Measurements from ENCODE around the gene ZFPM1.

The ZFPM1 gene

DNA sequence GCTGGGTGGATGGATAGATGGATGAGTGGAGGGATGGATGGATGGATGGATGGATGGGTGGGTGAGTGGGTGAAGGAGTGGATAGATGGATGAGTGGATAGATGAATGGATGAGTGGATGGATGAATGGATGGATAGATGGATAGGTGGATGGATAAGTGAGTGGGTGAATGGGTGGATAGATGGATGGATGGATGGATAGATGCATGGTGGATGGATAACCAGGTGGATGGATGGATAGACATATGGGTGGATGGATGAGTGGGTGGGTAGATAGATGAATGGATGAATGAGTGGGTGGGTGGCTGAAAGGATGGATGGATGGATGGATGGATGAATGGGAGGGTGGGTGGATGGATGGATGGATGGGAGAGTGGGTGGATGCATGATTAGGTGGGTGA lies 66.2 kb downstream of the ZFPM1 start:
- Histone ChIP-seq H3K36me3 (replicated peaks in 1 of 2; ENCODE audit: control insufficient read depth in 2 of 2, insufficient read depth in 2 of 2, low read length in 2 of 2) (no peaks in the 10 kb centered on the region), H2AK5ac (ENCODE audit: low read depth, low read length) (no peak overlapping the region), H3K4me1 (ENCODE audit: control insufficient read depth in 2 of 2, insufficient read depth in 1 of 2, low read depth in 1 of 2, low read length in 2 of 2) (peaks cover 7 to 13% of the 10 kb centered on the region in 2 donors), H3K4ac (ENCODE audit: low read length) (no peak overlapping the region), H3K23ac (ENCODE audit: low read depth, low read length, poor library complexity) (no peak overlapping the region), H4K8ac (ENCODE audit: low read depth, low read length) (peak overlapping the region; percentile 43), H3K9ac (ENCODE audit: low read depth, low read length, poor library complexity) (no peak overlapping the region), H2BK120ac (ENCODE audit: low read depth, low read length) (no peak overlapping the region), H3K18ac (ENCODE audit: low read length) (no peak overlapping the region), H3K4me3 (ENCODE audit: low read length in 2 of 2) (no peak overlapping the region), H4K91ac (ENCODE audit: low read depth, low read length, poor library complexity) (no peak overlapping the region), H3K79me1 (ENCODE audit: low read depth, low read length) (peaks cover 2% of the 10 kb centered on the region), H3K14ac (ENCODE audit: low read length) (no peak overlapping the region), H2BK12ac (ENCODE audit: low read length) (no peak overlapping the region), H3K27ac (replicated peaks; ENCODE audit: low read length) (no peak overlapping the region), H2AFZ (ENCODE audit: low read length) (no peak overlapping the region), H2BK5ac (ENCODE audit: low read length) (no peak overlapping the region), H3K27me3 (ENCODE audit: control insufficient read depth in 3 of 3, insufficient read depth in 3 of 3, low read depth in 1 of 3, low read length in 3 of 3) (no peaks in the 10 kb centered on the region), H3K9me3 (replicated peaks in 1 of 2; ENCODE audit: control insufficient read depth in 2 of 2, insufficient read depth in 1 of 2, low read depth in 1 of 2, low read length in 2 of 2) (no peaks in the 10 kb centered on the region), H3K4me2 (ENCODE audit: insufficient read depth, low read length, poor library complexity, severe bottlenecking) (no peak overlapping the region), H2BK15ac (ENCODE audit: low read length) (no peak overlapping the region)
- no peak for DNase-seq (ENCODE audit: low spot score)

DNA sequence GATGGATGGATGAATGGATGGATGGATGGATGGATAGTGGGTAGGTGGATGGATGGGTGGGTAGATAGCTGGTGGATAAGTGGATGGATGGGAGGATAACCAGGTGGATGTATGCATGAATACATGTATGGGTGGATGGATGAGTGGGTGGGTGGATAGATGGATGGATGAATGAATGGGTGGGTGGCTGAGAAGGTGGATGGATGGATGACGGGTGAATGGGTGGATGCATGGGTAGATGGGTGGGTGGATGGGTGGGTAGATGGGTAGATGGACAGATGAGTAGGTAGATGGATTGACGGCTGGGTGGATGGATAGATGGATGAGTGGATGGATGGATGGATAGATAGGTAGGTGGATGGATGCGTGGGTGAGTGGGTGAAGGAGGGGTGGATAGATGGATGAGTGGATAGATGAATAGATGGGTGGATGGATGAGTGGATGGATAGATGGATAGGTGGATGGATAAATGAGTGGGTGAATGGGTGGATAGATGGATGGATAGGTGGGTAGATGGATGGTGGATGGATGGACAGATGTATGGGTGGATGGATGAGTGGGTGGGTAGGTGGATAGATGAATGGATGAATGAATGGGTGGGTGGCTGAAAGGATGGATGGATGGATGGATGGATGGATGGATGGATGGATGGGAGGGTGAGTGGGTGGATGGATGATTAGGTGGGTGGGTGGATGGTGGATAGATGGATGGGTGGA lies 67.0 kb downstream of the ZFPM1 start:
- Histone ChIP-seq H3K4me1 (ENCODE audit: control insufficient read depth in 2 of 2, insufficient read depth in 1 of 2, low read depth in 1 of 2, low read length in 2 of 2) (peaks cover 7 to 10% of the 10 kb centered on the region in 2 donors), H4K8ac (ENCODE audit: low read depth, low read length) (peak overlapping the region; percentile 17), H2BK5ac (ENCODE audit: low read length) (no peak overlapping the region), H3K9me3 (replicated peaks in 1 of 2; ENCODE audit: control insufficient read depth in 2 of 2, insufficient read depth in 1 of 2, low read depth in 1 of 2, low read length in 2 of 2) (no peaks in the 10 kb centered on the region), H3K36me3 (replicated peaks in 1 of 2; ENCODE audit: control insufficient read depth in 2 of 2, insufficient read depth in 2 of 2, low read length in 2 of 2) (no peaks in the 10 kb centered on the region), H3K18ac (ENCODE audit: low read length) (no peak overlapping the region), H4K91ac (ENCODE audit: low read depth, low read length, poor library complexity) (no peak overlapping the region), H2AK5ac (ENCODE audit: low read depth, low read length) (no peak overlapping the region), H3K4me3 (ENCODE audit: low read length in 2 of 2) (no peak overlapping the region), H2BK120ac (ENCODE audit: low read depth, low read length) (no peak overlapping the region), H2BK12ac (ENCODE audit: low read length) (no peak overlapping the region), H2AFZ (ENCODE audit: low read length) (no peak overlapping the region), H3K4ac (ENCODE audit: low read length) (no peak overlapping the region), H3K79me1 (ENCODE audit: low read depth, low read length) (peaks cover 2% of the 10 kb centered on the region), H3K27me3 (ENCODE audit: control insufficient read depth in 3 of 3, insufficient read depth in 3 of 3, low read depth in 1 of 3, low read length in 3 of 3) (no peaks in the 10 kb centered on the region), H3K23ac (ENCODE audit: low read depth, low read length, poor library complexity) (no peak overlapping the region), H3K27ac (replicated peaks; ENCODE audit: low read length) (no peak overlapping the region), H3K4me2 (ENCODE audit: insufficient read depth, low read length, poor library complexity, severe bottlenecking) (no peak overlapping the region), H3K14ac (ENCODE audit: low read length) (no peak overlapping the region), H3K9ac (ENCODE audit: low read depth, low read length, poor library complexity) (no peak overlapping the region), H2BK15ac (ENCODE audit: low read length) (no peak overlapping the region)
- no peak for DNase-seq (ENCODE audit: low spot score)
- WGBS, 2 donors (ENCODE audit: extremely low coverage in 2 of 2, insufficient read length in 2 of 2, insufficient replicate concordance in 1 of 2): 100% methylated on average over 1 of the region's 3 CpGs; no CpG with 5 or more reads in 1 of the 2 donors

DNA sequence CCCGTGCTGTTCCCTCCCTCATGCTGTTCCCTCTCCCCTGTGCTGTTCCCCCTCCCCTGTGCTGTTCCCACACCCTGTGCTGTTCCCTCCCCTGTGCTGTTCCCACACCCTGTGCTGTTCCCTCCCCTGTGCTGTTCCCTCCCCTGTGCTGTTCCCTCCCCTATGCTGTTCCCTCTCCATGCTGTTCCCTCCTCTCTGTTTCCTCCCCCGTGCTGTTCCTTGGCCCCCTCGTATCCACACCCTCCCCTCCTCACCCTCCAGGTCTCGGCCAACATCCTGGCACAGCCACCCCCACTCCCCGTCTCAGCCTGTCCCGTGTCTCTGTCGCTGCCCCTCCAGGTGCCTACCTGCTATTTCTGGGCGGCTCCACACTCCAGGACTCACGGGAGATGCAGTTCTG lies 68.6 kb downstream of the ZFPM1 start:
- DNase-seq (ENCODE audit: low spot score): no peak
- Histone ChIP-seq H3K4me3 (ENCODE audit: low read length in 2 of 2) (peak overlapping the region in 1 of 2 donors; percentile 0), H3K23ac (ENCODE audit: low read depth, low read length, poor library complexity) (peak overlapping the region; percentile 97), H2BK120ac (ENCODE audit: low read depth, low read length) (no peak overlapping the region), H2BK15ac (ENCODE audit: low read length) (no peak overlapping the region), H2BK12ac (ENCODE audit: low read length) (no peak overlapping the region), H3K14ac (ENCODE audit: low read length) (peak overlapping the region; percentile 17), H3K18ac (ENCODE audit: low read length) (peak overlapping the region; percentile 2), H3K4me2 (ENCODE audit: insufficient read depth, low read length, poor library complexity, severe bottlenecking) (peak overlapping the region; percentile 11), H3K27me3 (ENCODE audit: control insufficient read depth in 3 of 3, insufficient read depth in 3 of 3, low read depth in 1 of 3, low read length in 3 of 3) (no peaks in the 10 kb centered on the region), H3K4ac (ENCODE audit: low read length) (no peak overlapping the region), H4K91ac (ENCODE audit: low read depth, low read length, poor library complexity) (no peak overlapping the region), H3K79me1 (ENCODE audit: low read depth, low read length) (peaks cover 2% of the 10 kb centered on the region), H2AFZ (ENCODE audit: low read length) (no peak overlapping the region), H2BK5ac (ENCODE audit: low read length) (no peak overlapping the region), H3K4me1 (ENCODE audit: control insufficient read depth in 2 of 2, insufficient read depth in 1 of 2, low read depth in 1 of 2, low read length in 2 of 2) (peaks cover 5 to 14% of the 10 kb centered on the region in 2 donors), H3K9ac (ENCODE audit: low read depth, low read length, poor library complexity) (peak overlapping the region; percentile 53), H3K36me3 (replicated peaks in 1 of 2; ENCODE audit: control insufficient read depth in 2 of 2, insufficient read depth in 2 of 2, low read length in 2 of 2) (no peaks in the 10 kb centered on the region), H4K8ac (ENCODE audit: low read depth, low read length) (no peak overlapping the region), H3K9me3 (replicated peaks in 1 of 2; ENCODE audit: control insufficient read depth in 2 of 2, insufficient read depth in 1 of 2, low read depth in 1 of 2, low read length in 2 of 2) (no peaks in the 10 kb centered on the region), H3K27ac (replicated peaks; ENCODE audit: low read length) (no peak overlapping the region), H2AK5ac (ENCODE audit: low read depth, low read length) (peak overlapping the region; percentile 89)
- no CpG with 5 or more reads among the region's 9 CpGs for WGBS, 2 donors (ENCODE audit: extremely low coverage in 2 of 2, insufficient read length in 2 of 2, insufficient replicate concordance in 1 of 2)

DNA sequence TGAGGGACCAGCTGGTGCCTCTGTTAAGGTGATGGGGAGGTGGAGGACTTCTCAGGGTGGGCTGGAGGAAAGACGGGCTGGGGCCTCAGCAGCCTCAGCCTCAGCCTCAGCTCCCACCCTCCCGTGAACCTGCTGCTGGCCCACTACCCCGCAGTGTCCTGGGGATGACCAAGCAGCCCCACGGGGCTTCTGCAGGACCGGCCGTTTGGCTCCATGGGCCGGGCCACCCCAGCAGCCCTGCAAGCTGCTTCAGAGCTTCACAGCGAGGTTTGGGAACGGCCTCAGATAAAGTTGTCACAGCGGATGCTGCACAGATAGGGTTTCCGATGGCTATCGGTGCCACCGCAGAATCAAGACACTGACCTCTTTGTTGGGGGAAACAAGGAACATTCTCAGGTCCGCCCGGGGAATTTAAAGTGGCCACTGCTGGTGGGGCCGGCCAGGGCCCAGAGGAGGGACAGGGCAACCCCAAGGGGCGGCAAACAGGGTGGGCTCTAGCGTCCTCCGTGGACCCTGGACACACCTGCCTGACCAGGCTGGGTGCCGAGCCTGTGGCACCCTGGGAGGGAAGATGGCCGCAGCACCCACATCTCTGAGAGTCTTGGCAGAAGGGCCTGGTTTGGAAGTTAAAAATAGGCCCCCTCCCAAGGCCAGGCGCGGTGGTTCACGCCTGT lies 69.3 kb downstream of the ZFPM1 start:
- WGBS, 2 donors (ENCODE audit: extremely low coverage in 2 of 2, insufficient read length in 2 of 2, insufficient replicate concordance in 1 of 2): no CpG with 5 or more reads among the region's 24 CpGs

More for the DNA sequence above, 69.3 kb downstream of the ZFPM1 start:
- no peak overlapping the region for H2BK12ac ChIP-seq (ENCODE audit: low read length)
- peak overlapping the region; percentile 53 for H3K9ac ChIP-seq (ENCODE audit: low read depth, low read length, poor library complexity)
- peak overlapping the region; percentile 38 for H2BK15ac ChIP-seq (ENCODE audit: low read length)
- no peaks in the 10 kb centered on the region for H3K27me3 ChIP-seq (ENCODE audit: control insufficient read depth in 3 of 3, insufficient read depth in 3 of 3, low read depth in 1 of 3, low read length in 3 of 3)
- H3K4me2 ChIP-seq (ENCODE audit: insufficient read depth, low read length, poor library complexity, severe bottlenecking): no peak overlapping the region
- DNase-seq (ENCODE audit: low spot score): no peak
- H4K8ac ChIP-seq (ENCODE audit: low read depth, low read length): peak overlapping the region; percentile 3
- H3K4me3 ChIP-seq (ENCODE audit: low read length in 2 of 2): no peak overlapping the region
- H4K91ac ChIP-seq (ENCODE audit: low read depth, low read length, poor library complexity): no peak overlapping the region
- H2BK120ac ChIP-seq (ENCODE audit: low read depth, low read length): no peak overlapping the region
- peak overlapping the region; percentile 28 for H3K18ac ChIP-seq (ENCODE audit: low read length)
- H3K4ac ChIP-seq (ENCODE audit: low read length): no peak overlapping the region
- no peak overlapping the region for H3K27ac ChIP-seq (replicated peaks; ENCODE audit: low read length)
- no peaks in the 10 kb centered on the region for H3K36me3 ChIP-seq (replicated peaks in 1 of 2; ENCODE audit: control insufficient read depth in 2 of 2, insufficient read depth in 2 of 2, low read length in 2 of 2)
- no peaks in the 10 kb centered on the region for H3K9me3 ChIP-seq (replicated peaks in 1 of 2; ENCODE audit: control insufficient read depth in 2 of 2, insufficient read depth in 1 of 2, low read depth in 1 of 2, low read length in 2 of 2)
- H3K4me1 ChIP-seq (ENCODE audit: control insufficient read depth in 2 of 2, insufficient read depth in 1 of 2, low read depth in 1 of 2, low read length in 2 of 2): peaks cover 3 to 14% of the 10 kb centered on the region in 2 donors
- H2BK5ac ChIP-seq (ENCODE audit: low read length): no peak overlapping the region
- H2AK5ac ChIP-seq (ENCODE audit: low read depth, low read length): no peak overlapping the region
- no peak overlapping the region for H3K14ac ChIP-seq (ENCODE audit: low read length)
- H2AFZ ChIP-seq (ENCODE audit: low read length): no peak overlapping the region
- H3K23ac ChIP-seq (ENCODE audit: low read depth, low read length, poor library complexity): peak overlapping the region; percentile 97
- H3K79me1 ChIP-seq (ENCODE audit: low read depth, low read length): peaks cover 3% of the 10 kb centered on the region
